ENCODE results near the gene KCTD17.

Gene KCTD17

DNA sequence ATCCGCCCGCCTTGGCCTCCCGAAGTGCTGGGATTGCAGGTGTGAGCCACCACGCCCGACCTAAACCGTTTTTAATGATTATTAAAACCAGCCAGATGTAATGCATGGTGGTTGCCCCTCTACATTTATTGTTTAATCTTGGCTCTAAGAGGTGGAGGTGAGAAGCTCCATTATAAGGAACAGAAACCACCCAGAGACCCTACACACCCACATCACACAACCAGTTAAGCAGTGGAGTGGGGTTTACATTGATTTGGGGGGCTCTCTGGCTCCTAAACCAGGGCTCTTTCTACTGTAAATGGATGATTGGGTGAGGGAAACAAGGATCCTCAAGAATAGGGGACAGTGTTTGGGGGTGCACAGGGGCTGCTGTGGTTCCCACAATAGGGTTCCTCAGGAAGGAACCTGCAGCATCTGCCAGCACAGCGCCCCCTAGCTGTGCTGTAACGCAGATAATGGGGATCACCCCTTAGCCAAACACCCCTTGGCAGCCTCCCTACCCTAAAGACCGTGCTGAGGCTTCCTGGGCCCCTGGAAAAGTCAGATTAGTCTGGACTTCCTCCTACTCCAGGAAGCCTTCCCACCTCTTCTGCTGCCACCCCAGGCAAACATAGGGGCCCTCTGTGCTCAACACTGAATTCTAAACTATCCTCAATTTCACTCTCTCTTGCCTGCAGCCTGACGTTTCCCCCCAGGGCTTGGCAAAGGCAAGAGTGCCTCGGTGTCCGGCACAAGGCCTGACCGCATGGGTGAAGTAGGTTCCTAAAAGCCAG is 29.6 kb upstream of the KCTD17 start:
- peak; percentile 58 for DNase-seq

- DNase-seq = no peak
Measured at GRCh38 chr22:37022483-37023337, 28.8 kb upstream of the KCTD17 start.

GRCh38 chr22:37023743-37024338 is 27.7 kb upstream of the KCTD17 start:
- no peak for DNase-seq

DNA sequence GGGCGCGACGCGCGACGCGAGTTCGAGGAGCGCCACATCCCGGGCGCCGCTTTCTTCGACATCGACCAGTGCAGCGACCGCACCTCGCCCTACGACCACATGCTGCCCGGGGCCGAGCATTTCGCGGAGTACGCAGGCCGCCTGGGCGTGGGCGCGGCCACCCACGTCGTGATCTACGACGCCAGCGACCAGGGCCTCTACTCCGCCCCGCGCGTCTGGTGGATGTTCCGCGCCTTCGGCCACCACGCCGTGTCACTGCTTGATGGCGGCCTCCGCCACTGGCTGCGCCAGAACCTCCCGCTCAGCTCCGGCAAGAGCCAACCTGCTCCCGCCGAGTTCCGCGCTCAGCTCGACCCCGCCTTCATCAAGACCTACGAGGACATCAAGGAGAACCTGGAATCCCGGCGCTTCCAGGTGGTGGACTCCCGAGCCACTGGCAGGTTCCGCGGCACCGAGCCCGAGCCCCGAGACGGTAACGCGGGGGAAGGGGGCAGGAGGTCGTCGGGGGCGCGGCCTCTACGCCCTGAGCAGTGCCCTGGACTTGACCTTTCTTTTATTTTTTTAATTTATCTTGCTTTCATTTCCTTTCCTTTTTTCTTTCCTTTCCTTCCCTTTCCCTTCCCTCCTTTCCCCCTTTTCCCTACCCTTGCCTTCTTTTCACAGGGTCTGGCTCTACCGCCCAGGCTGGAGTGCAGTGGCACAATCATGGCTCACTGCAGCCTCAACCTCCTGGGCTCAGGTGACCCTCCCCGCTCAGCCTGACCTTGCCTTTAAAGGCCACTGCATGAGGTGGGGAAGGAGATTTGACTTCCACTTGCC is 27.0 kb upstream of the KCTD17 start:
- no peak for DNase-seq

DNA sequence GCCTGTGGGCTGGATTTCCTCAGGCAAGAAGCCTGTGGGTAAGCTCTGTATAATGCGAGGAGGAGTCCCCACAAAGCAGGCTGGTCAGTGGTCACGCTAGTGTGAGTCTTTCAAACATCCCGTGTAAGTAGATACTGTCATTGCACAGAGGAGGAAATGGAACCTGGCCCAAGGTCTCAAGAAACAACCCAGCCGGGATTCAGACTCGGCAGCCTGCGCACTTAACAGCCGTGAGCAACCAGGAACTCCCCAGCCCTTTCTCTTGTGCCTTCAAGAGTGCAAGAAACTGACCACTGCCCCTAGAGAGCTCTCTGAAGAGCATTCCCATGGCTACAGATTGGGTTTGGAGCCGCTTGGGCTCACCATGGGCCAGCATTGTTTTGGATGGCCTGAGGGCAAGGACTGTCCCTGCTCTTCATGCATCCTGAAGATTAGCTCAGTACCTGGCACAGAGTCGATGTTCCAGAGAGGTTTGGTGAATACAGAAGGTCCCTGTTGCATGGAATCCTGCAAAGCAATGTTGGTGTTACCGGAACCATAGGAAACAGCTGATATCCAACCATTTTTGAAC is 26.0 kb upstream of the KCTD17 start:
- DNase-seq = no peak

GRCh38 chr22:37026325-37026724 is 25.2 kb upstream of the KCTD17 start:
- no peak for DNase-seq

- no peak for DNase-seq
Measured at GRCh38 chr22:37027556-37027955, 24.0 kb upstream of the KCTD17 start.

GRCh38 chr22:37028692-37029674 is 22.6 kb upstream of the KCTD17 start:
- no peak for DNase-seq

DNA sequence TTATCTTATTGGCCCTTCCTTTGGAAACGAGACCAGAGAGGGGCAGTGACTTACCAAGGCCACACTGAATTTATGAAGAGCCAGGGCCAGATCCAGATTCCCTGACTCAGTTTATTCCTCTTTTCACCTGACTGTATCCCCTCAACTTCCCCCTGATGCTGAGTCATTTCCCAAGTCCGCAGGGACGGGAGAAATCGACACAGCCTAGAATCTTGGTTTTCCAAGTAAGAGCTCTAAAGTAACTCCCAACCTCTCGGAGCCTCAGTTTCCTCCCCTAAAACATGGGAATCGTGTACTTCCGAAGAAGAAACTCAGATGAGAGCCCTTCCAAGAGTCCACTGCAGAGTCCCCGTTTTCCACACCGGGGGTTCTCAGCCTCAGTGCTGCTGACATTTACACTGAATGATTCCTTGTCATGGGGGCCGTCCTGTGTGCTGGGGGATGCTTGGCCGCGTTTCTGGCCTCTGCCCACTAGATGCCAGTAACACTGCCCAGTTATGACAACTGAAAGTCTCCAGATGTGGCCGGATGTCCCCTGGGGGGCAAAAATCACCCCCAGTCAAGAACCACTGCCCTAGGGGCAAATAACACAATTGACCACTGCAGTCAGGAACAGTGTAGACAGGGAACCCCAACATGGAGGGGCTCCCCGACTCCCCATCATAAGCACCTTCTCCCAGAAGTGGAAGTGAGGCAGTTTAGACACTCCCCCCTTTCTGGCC is 20.8 kb upstream of the KCTD17 start:
- DNase-seq = no peak

- DNase-seq = no peak
Measured at GRCh38 chr22:37032134-37032534, 19.4 kb upstream of the KCTD17 start.

GRCh38 chr22:37032535-37033460 is 18.7 kb upstream of the KCTD17 start:
- no peak for DNase-seq

DNA sequence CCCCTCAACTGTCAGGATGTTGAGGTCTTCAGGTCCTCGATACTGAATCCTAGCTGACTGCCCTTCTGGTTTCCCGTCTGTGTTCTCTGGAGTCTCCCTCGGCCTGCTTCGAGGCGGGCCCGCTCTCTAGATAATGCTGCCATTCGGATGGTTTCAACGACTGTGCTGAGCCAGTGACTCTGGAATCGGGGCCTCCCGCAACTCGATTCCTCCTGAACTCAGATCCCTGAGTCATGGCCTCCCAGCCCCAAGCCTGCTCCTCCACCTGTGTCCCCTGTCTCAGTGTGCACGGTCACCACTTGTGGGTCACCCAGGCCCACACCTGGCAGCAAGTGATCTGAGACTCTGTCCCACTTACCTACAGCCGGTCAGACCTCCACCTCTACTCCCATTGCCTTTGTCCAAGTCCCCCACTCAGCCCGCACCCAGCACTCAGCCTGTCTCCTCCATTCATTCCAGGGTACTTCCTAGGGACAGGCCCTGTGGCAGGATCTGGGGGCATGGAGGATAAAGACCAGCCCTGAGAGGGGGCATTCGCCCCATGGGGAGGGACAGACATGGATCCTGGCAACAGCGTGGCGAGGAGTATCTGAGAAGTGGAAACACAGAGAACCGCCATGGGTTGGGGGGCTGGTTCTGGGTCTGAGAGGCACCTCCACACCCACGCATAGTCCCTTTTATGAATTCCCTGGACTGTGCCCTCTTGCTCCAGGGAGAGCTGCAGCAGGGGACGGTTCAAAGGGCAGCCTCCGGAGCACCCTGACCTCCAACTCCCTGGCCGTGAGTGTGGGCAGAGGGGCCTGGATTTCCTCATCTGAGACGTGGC is 17.7 kb upstream of the KCTD17 start:
- DNase-seq = no peak

DNA sequence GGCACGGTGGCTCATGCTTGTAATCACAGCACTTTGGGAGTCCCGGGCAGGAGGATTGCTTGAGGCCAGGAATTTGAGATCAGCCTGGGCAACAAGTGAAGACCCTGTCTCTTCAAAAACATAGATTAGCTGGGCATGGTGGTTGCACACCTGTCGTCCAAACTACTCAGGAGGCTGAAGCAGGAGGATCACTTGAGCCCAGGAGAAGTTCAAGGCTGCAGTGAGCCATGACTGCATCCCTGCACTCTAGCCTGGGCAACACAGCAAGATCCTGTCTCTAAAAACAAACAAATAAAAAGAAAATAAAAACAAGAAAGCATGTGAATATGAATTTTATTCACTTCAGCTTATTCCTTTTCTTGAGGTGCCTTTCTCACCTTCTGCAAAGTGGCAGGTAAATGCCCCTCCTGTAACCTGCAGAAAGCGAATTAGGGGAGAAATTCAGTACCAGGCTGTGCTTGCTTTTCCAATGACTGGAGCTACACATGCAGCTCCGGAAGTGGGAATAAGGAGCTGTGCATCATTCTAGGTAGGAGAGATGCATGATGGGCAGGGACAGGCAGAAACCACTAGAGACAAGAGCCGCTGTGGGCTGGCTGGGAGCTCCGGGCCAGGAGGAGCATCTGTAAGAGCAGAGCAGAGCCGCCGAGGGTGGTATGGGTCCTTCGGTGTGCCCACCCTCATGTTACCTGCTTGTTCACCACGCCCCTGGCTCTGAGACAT is 14.7 kb upstream of the KCTD17 start:
- no peak for DNase-seq

GRCh38 chr22:37037669-37038068 is 13.9 kb upstream of the KCTD17 start:
- no peak for DNase-seq

- DNase-seq = no peak
Measured at GRCh38 chr22:37039466-37039865, 12.1 kb upstream of the KCTD17 start.

DNA sequence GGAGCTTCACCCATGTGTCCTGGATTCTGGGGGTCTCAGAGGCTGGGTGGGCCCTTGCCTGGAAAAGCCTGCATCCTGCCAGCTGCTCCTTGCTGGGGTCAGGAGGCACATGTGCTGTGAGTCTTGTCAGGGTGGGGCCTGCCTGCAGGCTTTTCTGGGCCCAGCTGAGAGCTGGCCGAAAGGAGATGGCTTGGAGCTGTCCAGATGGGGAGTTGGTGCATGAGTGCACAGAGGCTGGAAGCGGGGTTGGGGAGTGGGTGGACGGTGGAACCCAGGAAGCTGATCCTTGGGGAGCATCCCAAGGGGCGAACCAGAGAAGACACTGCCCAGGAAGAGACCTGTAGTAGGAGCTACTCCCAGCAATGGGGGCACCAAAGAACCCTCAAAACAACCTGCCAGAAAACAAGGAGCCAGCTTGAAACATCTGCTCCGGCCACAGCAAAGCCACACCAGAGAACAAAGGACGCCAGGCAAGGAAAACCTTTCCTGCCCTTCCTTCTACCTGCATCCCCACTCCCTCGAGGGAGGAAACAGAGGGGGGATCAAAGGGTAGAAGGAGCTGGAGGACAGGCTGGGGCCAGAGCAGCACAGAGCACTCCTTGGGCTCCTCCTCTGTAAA is 8.2 kb upstream of the KCTD17 start:
- DNase-seq = no peak

DNA sequence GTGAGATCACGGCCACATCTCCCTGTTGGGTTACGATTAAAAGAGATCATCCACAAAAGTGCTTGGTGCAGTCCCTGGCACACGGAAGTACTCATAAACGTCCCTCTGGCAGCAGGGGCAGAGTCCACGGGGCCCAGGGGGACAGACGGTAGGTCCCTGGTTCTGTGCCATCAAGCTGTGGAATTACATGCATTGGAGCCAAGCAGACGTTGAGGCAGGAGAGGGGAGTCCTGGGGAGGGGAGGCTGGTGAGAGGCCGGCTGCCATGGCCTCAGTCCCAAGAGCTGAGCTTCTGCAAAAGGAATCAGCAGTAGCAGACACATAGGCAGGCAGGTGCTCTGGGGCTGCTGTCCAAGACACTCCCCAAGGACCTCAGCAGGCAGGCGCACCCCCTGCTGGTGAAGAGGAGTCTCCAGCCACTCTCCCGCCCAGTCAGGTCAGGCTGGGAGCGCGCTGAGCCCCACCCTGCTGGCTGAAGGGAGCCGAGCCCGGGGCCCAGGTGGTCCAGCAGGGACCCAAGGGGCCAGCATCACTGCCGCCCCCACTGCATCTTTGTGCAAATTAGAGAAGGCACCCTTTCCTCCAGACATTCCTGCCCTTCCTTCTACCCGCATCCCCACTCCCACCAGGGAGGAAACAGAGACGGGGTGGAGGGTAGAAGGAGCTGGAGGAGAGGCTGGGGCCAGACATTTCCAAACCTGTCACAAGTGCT is 7.6 kb upstream of the KCTD17 start:
- DNase-seq = peak; percentile 46
